Activated T-cell treated with anti-CD3 and anti-CD28 coated beads, Interleukin-2, amount 50 U/mL, for 4 hours (primary cell): ENCODE measurements around the gene SH3PXD2A. TPM values are rescaled to one million over a fixed set of nuclear protein-coding genes. Genes with fewer than 3 reads are reported as not detected.

Experiments used
- ATAC-seq, 2 donors: fragments of 200-7000 bp; cut with Tn5 transposase; one replicate each; pipeline ENCODE4 v1.10.0; 2021
- DNase-seq: peaks from one replicate; pipeline ENCODE4 v3.0.0-alpha.2; 2020
- H3K27me3 Mint-ChIP-seq: one replicate; pipeline ENCODE4 v1.8.0; 2021; ENCODE audit warnings: low read depth, mixed read lengths
- H3K36me3 Mint-ChIP-seq: one replicate; pipeline ENCODE4 v1.8.0; 2022; ENCODE audit warnings: mixed read lengths; ENCODE audit not compliant: insufficient read depth
- H3K4me1 Mint-ChIP-seq: one replicate; pipeline ENCODE4 v1.8.0; 2021; ENCODE audit warnings: low read depth, mixed read lengths
- H3K4me3 Mint-ChIP-seq: one replicate; pipeline ENCODE4 v1.8.0; 2021; ENCODE audit warnings: mild to moderate bottlenecking, moderate library complexity, mixed read lengths
- H3K9me3 Mint-ChIP-seq: one replicate; pipeline ENCODE4 v1.8.0; 2021; ENCODE audit warnings: mixed read lengths
- total RNA-seq, 3 donors: library from RNA; stranded (reverse); gene quantifications; one replicate each; pipeline ENCODE4 v1.2.1, GENCODE V29; 2021

Gene SH3PXD2A
- total RNA-seq, 3 donors from 2014 or later: 2.4 to 2.8 (median 2.4) TPM

- Mint-ChIP-seq H3K9me3 (no peaks in the 10 kb centered on the region), H3K4me1 (peaks cover 19% of the 10 kb centered on the region), H3K27me3 (no peaks in the 10 kb centered on the region), H3K4me3 (no peak overlapping the region), H3K36me3 (no peaks in the 10 kb centered on the region)
- ATAC-seq (no peak), DNase-seq (no peak)
These were observed 173.6 kb downstream of the SH3PXD2A start for GRCh38 chr10:103681617-103682399.

GRCh38 chr10:103680869-103681236, 174.5 kb downstream of the SH3PXD2A start:
- H3K4me1 Mint-ChIP-seq: peaks cover 19% of the 10 kb centered on the region
- no peaks in the 10 kb centered on the region for H3K36me3 Mint-ChIP-seq
- H3K4me3 Mint-ChIP-seq: no peak overlapping the region
- DNase-seq: no peak
- no peak for ATAC-seq
- no peaks in the 10 kb centered on the region for H3K9me3 Mint-ChIP-seq
- H3K27me3 Mint-ChIP-seq: no peaks in the 10 kb centered on the region

- Mint-ChIP-seq H3K27me3 (no peaks in the 10 kb centered on the region), H3K9me3 (no peaks in the 10 kb centered on the region), H3K36me3 (no peaks in the 10 kb centered on the region), H3K4me3 (no peak overlapping the region), H3K4me1 (peaks cover 19% of the 10 kb centered on the region)
- no peak for DNase-seq
- ATAC-seq: no peak
These were observed 176.1 kb downstream of the SH3PXD2A start for GRCh38 chr10:103679096-103679790.

- ATAC-seq: peak; percentile 99 to 100
- H3K27me3 Mint-ChIP-seq: no peaks in the 10 kb centered on the region
- H3K4me3 Mint-ChIP-seq: peak overlapping the region; percentile 76
- no peaks in the 10 kb centered on the region for H3K36me3 Mint-ChIP-seq
- H3K9me3 Mint-ChIP-seq: no peaks in the 10 kb centered on the region
- H3K4me1 Mint-ChIP-seq: peaks cover 19% of the 10 kb centered on the region
- DNase-seq: peak; percentile 77
These were observed 177.2 kb downstream of the SH3PXD2A start for GRCh38 chr10:103678178-103678526.

GRCh38 chr10:103677486-103678177, 177.7 kb downstream of the SH3PXD2A start:
- H3K4me3 Mint-ChIP-seq: peak overlapping the region; percentile 76
- no peak for ATAC-seq

GRCh38 chr10:103676851-103677417, 178.4 kb downstream of the SH3PXD2A start:
- no peaks in the 10 kb centered on the region for H3K27me3 Mint-ChIP-seq
- H3K4me3 Mint-ChIP-seq: no peak overlapping the region
- H3K4me1 Mint-ChIP-seq: peaks cover 19% of the 10 kb centered on the region
- DNase-seq (no peak), ATAC-seq (no peak)
- H3K36me3 Mint-ChIP-seq: no peaks in the 10 kb centered on the region
- H3K9me3 Mint-ChIP-seq: no peaks in the 10 kb centered on the region

More at GRCh38 chr10:103677486-103678177, 177.7 kb downstream of the SH3PXD2A start:
- Mint-ChIP-seq H3K9me3 (no peaks in the 10 kb centered on the region), H3K27me3 (no peaks in the 10 kb centered on the region), H3K4me1 (peaks cover 19% of the 10 kb centered on the region), H3K36me3 (no peaks in the 10 kb centered on the region)
- DNase-seq: no peak

GRCh38 chr10:103676058-103676785, 179.2 kb downstream of the SH3PXD2A start:
- Mint-ChIP-seq H3K4me1 (peaks cover 19% of the 10 kb centered on the region), H3K4me3 (no peak overlapping the region)
- no peak for DNase-seq

GRCh38 chr10:103673606-103674005, 181.8 kb downstream of the SH3PXD2A start:
- ATAC-seq (no peak), DNase-seq (no peak)
- Mint-ChIP-seq H3K36me3 (no peaks in the 10 kb centered on the region), H3K4me1 (peaks cover 24% of the 10 kb centered on the region), H3K9me3 (no peaks in the 10 kb centered on the region), H3K4me3 (no peak overlapping the region), H3K27me3 (no peaks in the 10 kb centered on the region)

More at GRCh38 chr10:103676058-103676785, 179.2 kb downstream of the SH3PXD2A start:
- no peaks in the 10 kb centered on the region for H3K27me3 Mint-ChIP-seq
- no peaks in the 10 kb centered on the region for H3K36me3 Mint-ChIP-seq
- no peaks in the 10 kb centered on the region for H3K9me3 Mint-ChIP-seq
- ATAC-seq: no peak

- no peak overlapping the region for H3K4me3 Mint-ChIP-seq
- no peak for ATAC-seq
- H3K4me1 Mint-ChIP-seq: peaks cover 17% of the 10 kb centered on the region
- no peaks in the 10 kb centered on the region for H3K36me3 Mint-ChIP-seq
- no peaks in the 10 kb centered on the region for H3K27me3 Mint-ChIP-seq
- DNase-seq: no peak
- H3K9me3 Mint-ChIP-seq: no peaks in the 10 kb centered on the region
These were observed 183.0 kb downstream of the SH3PXD2A start for GRCh38 chr10:103672345-103672744.

GRCh38 chr10:103671126-103671895, 184.1 kb downstream of the SH3PXD2A start:
- Mint-ChIP-seq H3K36me3 (no peaks in the 10 kb centered on the region), H3K9me3 (no peaks in the 10 kb centered on the region), H3K4me3 (no peak overlapping the region), H3K4me1 (peaks cover 17% of the 10 kb centered on the region), H3K27me3 (no peaks in the 10 kb centered on the region)
- no peak for ATAC-seq
- DNase-seq: no peak

- ATAC-seq (no peak), DNase-seq (no peak)
- no peak overlapping the region for H3K4me3 Mint-ChIP-seq
- peaks cover under 1% of the 10 kb centered on the region for H3K36me3 Mint-ChIP-seq
- no peaks in the 10 kb centered on the region for H3K9me3 Mint-ChIP-seq
- no peaks in the 10 kb centered on the region for H3K27me3 Mint-ChIP-seq
- H3K4me1 Mint-ChIP-seq: peaks cover 20% of the 10 kb centered on the region
These were observed 185.4 kb downstream of the SH3PXD2A start for GRCh38 chr10:103669944-103670343.

- Mint-ChIP-seq H3K27me3 (no peaks in the 10 kb centered on the region), H3K4me1 (peaks cover 22% of the 10 kb centered on the region), H3K36me3 (peaks cover 2% of the 10 kb centered on the region), H3K9me3 (no peaks in the 10 kb centered on the region), H3K4me3 (no peak overlapping the region)
- ATAC-seq (peak in 1 of 2 donors; percentile 31), DNase-seq (no peak)
These were observed 186.0 kb downstream of the SH3PXD2A start for GRCh38 chr10:103669243-103669929.
